ENCODE measurements around the gene TNFSF12. TPM values are rescaled to one million over a fixed set of nuclear protein-coding genes. Genes with fewer than 3 reads are reported as not detected.

Gene TNFSF12
- total RNA-seq, 1 experiment from 2014 or later, result 7.1 TPM

GRCh38 chr17:7550344-7550743 is 1.5 kb downstream of the TNFSF12 start:
- Mint-ChIP-seq H3K9me3 (0 out of 5 replicates have a peak, but pooled peaks cover 0 to 2% of the 10 kb centered on the region in 2 experiments), H3K36me3 (ENCODE audit: insufficient read depth in 1 of 3, low read depth in 3 of 3) (no peaks in the 10 kb centered on the region), H3K27ac (no peak overlapping the region), H3K4me3 (no peak overlapping the region; a peak in 1 of 5 replicates), H3K4me1 (peaks cover 7 to 13% of the 10 kb centered on the region in 2 experiments), H3K27me3 (ENCODE audit: low read depth) (peaks cover 26% of the 10 kb centered on the region)
- Histone ChIP-seq H4K5ac (ENCODE audit: insufficient read length, low read depth, low read length) (no peak overlapping the region), H3K4ac (ENCODE audit: low read depth, low read length) (no peak overlapping the region), H3K23me2 (ENCODE audit: insufficient read length, low read depth, low read length, poor library complexity, severe bottlenecking) (peaks cover 6% of the 10 kb centered on the region), H3K79me1 (ENCODE audit: insufficient read depth, low read depth, low read length, poor library complexity, severe bottlenecking) (no peaks in the 10 kb centered on the region), H4K20me1 (ENCODE audit: control insufficient read depth, insufficient read depth, insufficient read length) (no peaks in the 10 kb centered on the region), H2BK12ac (ENCODE audit: insufficient read length, low read depth, low read length) (no peak overlapping the region), H2BK20ac (ENCODE audit: low read depth, low read length, poor library complexity, severe bottlenecking) (no peak overlapping the region), H3K79me2 (ENCODE audit: insufficient read depth, low read length) (no peaks in the 10 kb centered on the region), H3K14ac (ENCODE audit: insufficient read depth, low read length) (no peak overlapping the region), H3K9me3 (ENCODE audit: control insufficient read depth, low read depth, low read length) (no peaks in the 10 kb centered on the region), H2AK5ac (ENCODE audit: insufficient read length, low read length) (no peak overlapping the region), H3K56ac (ENCODE audit: insufficient read length, low read depth, low read length) (no peak overlapping the region), H3K23ac (ENCODE audit: insufficient read length, low read depth, low read length) (no peak overlapping the region), H3T11ph (ENCODE audit: low read length) (no peak overlapping the region), H2BK5ac (ENCODE audit: insufficient read length, low read length) (no peak overlapping the region), H2AFZ (ENCODE audit: low read length) (no peak overlapping the region), H3K27me3 (ENCODE audit: insufficient read depth, low read length) (no peaks in the 10 kb centered on the region), H3K4me1 (ENCODE audit: insufficient read depth, low read length) (peaks cover 2% of the 10 kb centered on the region; the same call in 1 of the 2 replicates), H2BK15ac (ENCODE audit: low read depth, low read length) (no peak overlapping the region), H4K91ac (ENCODE audit: insufficient read length, low read depth, low read length) (no peak overlapping the region), H3K9ac (ENCODE audit: extremely low read depth, insufficient read length, low read length) (no peak overlapping the region), H3K18ac (ENCODE audit: insufficient read length, low read depth, low read length) (no peak overlapping the region), H2BK120ac (ENCODE audit: low read depth, low read length, poor library complexity, severe bottlenecking) (no peak overlapping the region), H3K27ac (ENCODE audit: insufficient read length, low read depth, low read length) (no peak overlapping the region), H4K8ac (replicated peaks; ENCODE audit: insufficient read length, low read depth, low read length) (no peak overlapping the region), H3K4me2 (ENCODE audit: insufficient read depth, insufficient read length, low read length) (no peak overlapping the region)
- no peak for TF ChIP-seq CTCF (conservative IDR thresholded peaks at IDR 0.05)
- WGBS (ENCODE audit: extremely low coverage, insufficient read length, low lambda C conversion rate), result no CpG with 5 or more reads among the region's 6 CpGs
- DNase-seq, result no peak

Data from H9 (cell line).